ENCODE data around the gene CBFA2T2.

DNA sequence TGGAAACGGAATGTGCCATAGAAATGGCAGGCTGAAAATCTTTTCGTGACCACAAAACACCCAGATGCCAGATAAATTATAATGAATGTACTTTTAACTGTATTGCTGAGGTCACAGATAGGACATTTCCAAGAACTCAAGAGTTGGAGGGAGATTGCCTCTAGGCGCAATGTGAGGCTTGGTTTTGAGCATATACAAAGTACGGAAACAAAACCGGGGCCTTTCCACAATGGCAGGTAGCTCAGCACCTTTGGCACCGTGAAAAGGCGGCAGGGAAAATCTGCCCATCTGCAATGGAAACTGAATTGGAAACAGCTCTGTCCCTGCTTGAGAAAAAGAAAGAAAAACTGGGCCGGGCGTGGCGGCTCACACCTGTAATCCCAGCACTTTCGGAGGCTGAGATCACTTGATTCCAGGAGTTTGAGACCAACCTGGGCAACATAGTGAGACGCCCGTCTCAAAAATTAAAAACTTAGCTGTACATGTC is 161.7 kb downstream of the CBFA2T2 start:
- TF ChIP-seq, protein P1, sequence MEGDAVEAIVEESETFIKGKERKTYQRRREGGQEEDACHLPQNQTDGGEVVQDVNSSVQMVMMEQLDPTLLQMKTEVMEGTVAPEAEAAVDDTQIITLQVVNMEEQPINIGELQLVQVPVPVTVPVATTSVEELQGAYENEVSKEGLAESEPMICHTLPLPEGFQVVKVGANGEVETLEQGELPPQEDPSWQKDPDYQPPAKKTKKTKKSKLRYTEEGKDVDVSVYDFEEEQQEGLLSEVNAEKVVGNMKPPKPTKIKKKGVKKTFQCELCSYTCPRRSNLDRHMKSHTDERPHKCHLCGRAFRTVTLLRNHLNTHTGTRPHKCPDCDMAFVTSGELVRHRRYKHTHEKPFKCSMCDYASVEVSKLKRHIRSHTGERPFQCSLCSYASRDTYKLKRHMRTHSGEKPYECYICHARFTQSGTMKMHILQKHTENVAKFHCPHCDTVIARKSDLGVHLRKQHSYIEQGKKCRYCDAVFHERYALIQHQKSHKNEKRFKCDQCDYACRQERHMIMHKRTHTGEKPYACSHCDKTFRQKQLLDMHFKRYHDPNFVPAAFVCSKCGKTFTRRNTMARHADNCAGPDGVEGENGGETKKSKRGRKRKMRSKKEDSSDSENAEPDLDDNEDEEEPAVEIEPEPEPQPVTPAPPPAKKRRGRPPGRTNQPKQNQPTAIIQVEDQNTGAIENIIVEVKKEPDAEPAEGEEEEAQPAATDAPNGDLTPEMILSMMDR (IDR thresholded peaks at IDR 0.05): no peak
- TF ChIP-seq POLR2A (IDR thresholded peaks at IDR 0.05): no peak
